ENCODE results near the gene REG4. TPM values are rescaled to one million over a fixed set of nuclear protein-coding genes. Genes with fewer than 3 reads are reported as not detected.

Gene REG4
- total RNA-seq, 1 experiment from 2014 or later = not detected

DNA sequence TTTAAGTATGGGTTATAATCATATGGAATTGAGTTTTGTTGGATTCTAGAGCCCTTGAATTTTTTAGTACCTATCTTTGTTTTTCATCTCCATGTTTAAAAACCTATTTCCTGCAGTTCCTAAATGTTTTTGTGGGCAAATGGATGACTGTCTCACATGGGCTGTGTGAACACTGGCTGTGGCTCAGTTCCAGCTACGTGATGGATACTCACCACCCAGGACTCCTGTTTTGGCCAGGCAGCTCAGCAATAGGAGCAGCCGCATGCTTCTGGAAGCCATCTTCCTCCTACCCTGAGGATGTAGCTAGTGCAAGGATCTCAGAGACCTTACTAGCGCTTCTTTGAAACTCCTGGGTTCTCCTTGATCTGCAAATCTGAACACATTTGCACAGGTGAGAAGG, 2.8 kb downstream of the REG4 start:
- in situ Hi-C loops (cut with HindIII; ENCODE audit: low pct_unique_long_range_greater_than_20kb, low sequenced_read_pairs) = no loop called here
- H3K4me1 ChIP-seq (ENCODE audit: control insufficient read depth, insufficient read depth, low read length) = no peaks in the 10 kb centered on the region
- H3K9me3 ChIP-seq (ENCODE audit: control insufficient read depth, insufficient read depth, low read depth, low read length) = no peaks in the 10 kb centered on the region
- DNase-seq (ENCODE audit: low read depth, low spot score) (no peak), ATAC-seq (0 out of 2 replicates have a peak, but pooled peaks have one; percentile 22)
- no peak overlapping the region for H3K27ac ChIP-seq (ENCODE audit: low read length)
- TF ChIP-seq SIN3A (IDR thresholded peaks at IDR 0.05; ENCODE audit: borderline replicate concordance, insufficient read depth, low read depth, low read length) (no peak), TCF7L2 (IDR thresholded peaks at IDR 0.05; ENCODE audit: low read depth, low read length) (no peak), POLR2AphosphoS5 (IDR thresholded peaks at IDR 0.05; ENCODE audit: low read depth, low read length) (no peak)
- TF ChIP-seq, protein P1, sequence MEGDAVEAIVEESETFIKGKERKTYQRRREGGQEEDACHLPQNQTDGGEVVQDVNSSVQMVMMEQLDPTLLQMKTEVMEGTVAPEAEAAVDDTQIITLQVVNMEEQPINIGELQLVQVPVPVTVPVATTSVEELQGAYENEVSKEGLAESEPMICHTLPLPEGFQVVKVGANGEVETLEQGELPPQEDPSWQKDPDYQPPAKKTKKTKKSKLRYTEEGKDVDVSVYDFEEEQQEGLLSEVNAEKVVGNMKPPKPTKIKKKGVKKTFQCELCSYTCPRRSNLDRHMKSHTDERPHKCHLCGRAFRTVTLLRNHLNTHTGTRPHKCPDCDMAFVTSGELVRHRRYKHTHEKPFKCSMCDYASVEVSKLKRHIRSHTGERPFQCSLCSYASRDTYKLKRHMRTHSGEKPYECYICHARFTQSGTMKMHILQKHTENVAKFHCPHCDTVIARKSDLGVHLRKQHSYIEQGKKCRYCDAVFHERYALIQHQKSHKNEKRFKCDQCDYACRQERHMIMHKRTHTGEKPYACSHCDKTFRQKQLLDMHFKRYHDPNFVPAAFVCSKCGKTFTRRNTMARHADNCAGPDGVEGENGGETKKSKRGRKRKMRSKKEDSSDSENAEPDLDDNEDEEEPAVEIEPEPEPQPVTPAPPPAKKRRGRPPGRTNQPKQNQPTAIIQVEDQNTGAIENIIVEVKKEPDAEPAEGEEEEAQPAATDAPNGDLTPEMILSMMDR (IDR thresholded peaks at IDR 0.05) = no peak
- TF ChIP-seq, protein P2, sequence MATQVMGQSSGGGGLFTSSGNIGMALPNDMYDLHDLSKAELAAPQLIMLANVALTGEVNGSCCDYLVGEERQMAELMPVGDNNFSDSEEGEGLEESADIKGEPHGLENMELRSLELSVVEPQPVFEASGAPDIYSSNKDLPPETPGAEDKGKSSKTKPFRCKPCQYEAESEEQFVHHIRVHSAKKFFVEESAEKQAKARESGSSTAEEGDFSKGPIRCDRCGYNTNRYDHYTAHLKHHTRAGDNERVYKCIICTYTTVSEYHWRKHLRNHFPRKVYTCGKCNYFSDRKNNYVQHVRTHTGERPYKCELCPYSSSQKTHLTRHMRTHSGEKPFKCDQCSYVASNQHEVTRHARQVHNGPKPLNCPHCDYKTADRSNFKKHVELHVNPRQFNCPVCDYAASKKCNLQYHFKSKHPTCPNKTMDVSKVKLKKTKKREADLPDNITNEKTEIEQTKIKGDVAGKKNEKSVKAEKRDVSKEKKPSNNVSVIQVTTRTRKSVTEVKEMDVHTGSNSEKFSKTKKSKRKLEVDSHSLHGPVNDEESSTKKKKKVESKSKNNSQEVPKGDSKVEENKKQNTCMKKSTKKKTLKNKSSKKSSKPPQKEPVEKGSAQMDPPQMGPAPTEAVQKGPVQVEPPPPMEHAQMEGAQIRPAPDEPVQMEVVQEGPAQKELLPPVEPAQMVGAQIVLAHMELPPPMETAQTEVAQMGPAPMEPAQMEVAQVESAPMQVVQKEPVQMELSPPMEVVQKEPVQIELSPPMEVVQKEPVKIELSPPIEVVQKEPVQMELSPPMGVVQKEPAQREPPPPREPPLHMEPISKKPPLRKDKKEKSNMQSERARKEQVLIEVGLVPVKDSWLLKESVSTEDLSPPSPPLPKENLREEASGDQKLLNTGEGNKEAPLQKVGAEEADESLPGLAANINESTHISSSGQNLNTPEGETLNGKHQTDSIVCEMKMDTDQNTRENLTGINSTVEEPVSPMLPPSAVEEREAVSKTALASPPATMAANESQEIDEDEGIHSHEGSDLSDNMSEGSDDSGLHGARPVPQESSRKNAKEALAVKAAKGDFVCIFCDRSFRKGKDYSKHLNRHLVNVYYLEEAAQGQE (IDR thresholded peaks at IDR 0.05; ENCODE audit: insufficient read depth in 1 of 2, low read depth in 2 of 2, low read length in 1 of 2) = no peak
- peaks cover 36% of the 10 kb centered on the region for H3K27me3 ChIP-seq (ENCODE audit: control insufficient read depth, insufficient read depth, low read length)
- H3K36me3 ChIP-seq (ENCODE audit: control insufficient read depth, insufficient read depth, low read length) = no peaks in the 10 kb centered on the region
- POLR2A ChIA-PET = no interaction called here
- intact Hi-C loops (cut with micrococcal nuclease; ENCODE audit: unreplicated experiment) = no loop called here
- CTCF ChIA-PET = no interaction called here
- no TSS peak for BruUV-seq (replicated peaks)
- H3K4me3 ChIP-seq (ENCODE audit: low read depth in 2 of 2, low read length in 2 of 2) = no peak overlapping the region

DNA sequence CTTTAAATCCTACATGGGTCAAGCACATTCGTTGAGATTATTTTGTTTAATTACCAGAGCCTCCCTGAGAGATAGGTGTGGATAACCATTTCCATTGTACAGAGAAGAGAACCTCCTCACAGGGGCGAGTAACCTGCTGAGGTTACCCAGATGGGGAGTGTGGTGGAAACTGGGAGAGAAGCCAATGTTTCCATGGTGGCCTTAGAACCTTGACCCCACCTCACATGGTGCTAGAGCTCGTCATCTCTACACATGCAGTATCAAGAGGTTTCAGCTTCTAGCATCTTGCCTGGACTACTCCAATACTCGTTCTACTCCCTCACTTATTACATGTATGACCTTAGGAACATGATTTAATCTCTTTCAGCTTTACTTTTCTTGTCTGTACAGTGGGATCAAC, 4.8 kb downstream of the REG4 start:
- H3K4me3 ChIP-seq (ENCODE audit: low read depth in 2 of 2, low read length in 2 of 2) = no peak overlapping the region
- BruUV-seq (replicated peaks) = no TSS peak
- DNase-seq (ENCODE audit: low read depth, low spot score) = no peak
- in situ Hi-C loops (cut with HindIII; ENCODE audit: low pct_unique_long_range_greater_than_20kb, low sequenced_read_pairs) (no loop called here), intact Hi-C loops (cut with micrococcal nuclease; ENCODE audit: unreplicated experiment) (no loop called here)
- ChIA-PET CTCF (no interaction called here), POLR2A (no interaction called here)
- peaks cover 24% of the 10 kb centered on the region for H3K27me3 ChIP-seq (ENCODE audit: control insufficient read depth, insufficient read depth, low read length)
- TF ChIP-seq TCF7L2 (IDR thresholded peaks at IDR 0.05; ENCODE audit: low read depth, low read length) (no peak), SIN3A (IDR thresholded peaks at IDR 0.05; ENCODE audit: borderline replicate concordance, insufficient read depth, low read depth, low read length) (no peak), POLR2AphosphoS5 (IDR thresholded peaks at IDR 0.05; ENCODE audit: low read depth, low read length) (no peak)
- TF ChIP-seq, protein P2 (IDR thresholded peaks at IDR 0.05; ENCODE audit: insufficient read depth in 1 of 2, low read depth in 2 of 2, low read length in 1 of 2) = no peak
- TF ChIP-seq, protein P1 (IDR thresholded peaks at IDR 0.05) = no peak
- H3K36me3 ChIP-seq (ENCODE audit: control insufficient read depth, insufficient read depth, low read length) = no peaks in the 10 kb centered on the region
- no peaks in the 10 kb centered on the region for H3K9me3 ChIP-seq (ENCODE audit: control insufficient read depth, insufficient read depth, low read depth, low read length)
- H3K27ac ChIP-seq (ENCODE audit: low read length) = no peak overlapping the region
- no peaks in the 10 kb centered on the region for H3K4me1 ChIP-seq (ENCODE audit: control insufficient read depth, insufficient read depth, low read length)
- no peak for ATAC-seq

Measured in Panc1 (cell line).